Measurements from ENCODE around the gene HSPA12A.

HSPA12A gene

DNA sequence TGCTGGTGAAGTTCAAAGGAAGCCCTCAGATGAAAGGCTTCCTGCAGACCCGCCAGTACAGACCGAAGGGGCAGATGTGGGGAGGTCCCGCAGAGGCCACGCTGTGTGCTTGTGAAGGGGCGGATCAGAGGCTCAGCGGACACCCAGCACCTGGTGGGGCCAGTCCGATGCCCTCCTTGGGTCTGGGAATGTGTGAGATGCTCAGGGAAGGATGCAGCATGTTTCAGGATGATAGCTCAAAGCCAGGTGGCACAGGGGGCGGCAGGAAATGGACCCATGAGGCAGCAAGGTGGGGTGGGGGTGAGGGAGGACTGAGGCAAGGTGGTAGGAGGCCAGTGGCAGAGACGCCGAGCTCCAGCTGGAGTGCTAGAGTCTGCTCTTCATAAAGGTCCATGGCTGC is 27.9 kb upstream of the HSPA12A start:
- no peak for DNase-seq

DNA sequence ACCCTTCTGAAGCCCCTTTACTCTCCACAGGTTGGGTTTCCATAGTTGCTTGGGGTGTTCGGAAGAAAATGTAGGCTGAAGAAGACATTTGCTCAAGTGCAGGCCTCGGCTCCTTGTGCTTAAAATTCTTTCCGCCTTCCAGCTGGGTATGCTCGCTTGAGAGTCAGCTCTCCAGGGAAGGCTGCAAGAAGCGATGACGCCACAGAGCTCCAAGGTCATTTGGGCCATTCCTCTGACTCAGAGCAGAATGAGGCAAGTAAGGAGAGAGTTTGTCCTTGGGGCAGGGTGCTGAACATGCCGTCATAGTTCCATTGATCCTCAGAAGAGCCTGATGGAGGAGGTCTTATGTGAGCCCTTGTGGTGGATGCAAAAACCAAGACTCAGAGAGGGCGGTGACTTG is 27.4 kb upstream of the HSPA12A start:
- DNase-seq = no peak

DNA sequence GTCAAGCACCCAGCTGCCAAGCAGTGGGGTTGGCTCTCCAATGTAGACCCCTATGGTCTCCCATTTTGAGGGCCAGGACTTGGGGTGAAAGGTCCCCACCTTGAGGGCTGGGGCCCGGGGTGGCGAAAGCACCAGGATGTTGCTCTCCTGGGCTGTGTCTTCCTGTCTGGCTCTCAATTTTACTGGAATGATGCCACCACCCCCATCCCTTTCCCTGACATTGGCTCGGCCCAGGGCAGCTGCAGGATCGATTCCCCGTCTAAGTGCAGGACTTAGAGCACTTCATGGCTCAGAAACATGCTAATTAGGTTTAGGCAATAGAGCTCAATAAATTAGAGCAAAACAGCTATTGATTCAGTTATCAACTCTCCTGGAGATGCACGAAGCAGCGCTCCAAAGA is 27.0 kb upstream of the HSPA12A start:
- DNase-seq = no peak

DNA sequence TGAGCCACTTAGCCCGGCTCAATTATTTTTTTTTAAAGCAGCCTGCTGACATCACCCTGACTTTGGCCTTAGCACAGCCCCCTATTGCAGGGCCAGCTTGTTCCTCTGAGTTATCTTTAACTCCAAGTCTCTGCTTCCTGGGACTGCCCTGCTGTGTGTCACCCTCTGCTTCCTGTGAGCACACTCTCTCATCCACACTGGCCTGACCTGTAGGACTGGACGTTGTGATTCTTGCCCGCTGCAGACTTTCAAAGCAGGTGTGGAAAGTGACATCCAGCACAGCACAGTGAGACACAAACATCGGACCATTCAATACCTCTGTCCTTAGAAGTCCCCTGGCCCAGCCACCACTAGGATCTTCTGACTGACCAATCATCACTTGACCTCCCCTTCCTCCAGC is 26.4 kb upstream of the HSPA12A start:
- no peak for DNase-seq

DNA sequence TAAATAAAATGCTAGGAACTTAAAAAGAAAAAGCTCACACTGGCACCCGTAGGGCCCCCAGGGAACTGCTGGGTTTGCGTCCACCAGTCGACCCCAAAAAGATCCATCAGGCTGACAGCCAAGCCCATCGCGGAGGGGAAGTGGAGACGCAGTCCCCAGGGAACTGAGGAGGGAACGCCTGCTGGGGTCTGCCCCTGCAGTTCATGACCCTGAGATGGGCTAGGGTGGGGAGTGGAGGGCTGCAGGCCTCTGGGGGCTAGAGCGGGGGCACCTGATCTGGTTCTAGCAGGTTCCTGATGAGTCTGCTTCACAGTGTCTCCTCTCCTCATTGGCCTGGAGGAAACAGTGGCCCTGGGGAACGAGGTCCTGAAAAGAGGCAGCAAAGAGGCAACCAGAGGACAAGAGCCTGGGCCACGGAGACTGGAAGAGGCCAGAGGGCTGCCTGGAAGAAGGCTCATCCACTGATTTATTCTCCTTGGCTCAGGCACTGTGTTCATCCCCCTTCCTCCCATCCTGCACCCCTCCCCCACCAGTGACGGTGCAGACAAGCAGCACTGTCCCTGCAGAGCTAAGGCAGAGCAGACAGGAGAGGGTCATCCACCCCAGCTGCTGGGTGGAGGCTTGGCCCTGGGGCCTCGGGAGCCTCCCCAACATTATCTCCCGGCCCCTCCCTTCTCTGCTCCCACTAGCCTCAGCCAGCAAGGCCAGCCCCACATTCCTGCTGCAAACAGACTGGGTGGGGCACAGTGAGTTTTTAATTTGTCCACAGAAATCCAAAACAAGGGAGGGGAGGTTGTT is 24.7 kb upstream of the HSPA12A start:
- DNase-seq = no peak

DNA sequence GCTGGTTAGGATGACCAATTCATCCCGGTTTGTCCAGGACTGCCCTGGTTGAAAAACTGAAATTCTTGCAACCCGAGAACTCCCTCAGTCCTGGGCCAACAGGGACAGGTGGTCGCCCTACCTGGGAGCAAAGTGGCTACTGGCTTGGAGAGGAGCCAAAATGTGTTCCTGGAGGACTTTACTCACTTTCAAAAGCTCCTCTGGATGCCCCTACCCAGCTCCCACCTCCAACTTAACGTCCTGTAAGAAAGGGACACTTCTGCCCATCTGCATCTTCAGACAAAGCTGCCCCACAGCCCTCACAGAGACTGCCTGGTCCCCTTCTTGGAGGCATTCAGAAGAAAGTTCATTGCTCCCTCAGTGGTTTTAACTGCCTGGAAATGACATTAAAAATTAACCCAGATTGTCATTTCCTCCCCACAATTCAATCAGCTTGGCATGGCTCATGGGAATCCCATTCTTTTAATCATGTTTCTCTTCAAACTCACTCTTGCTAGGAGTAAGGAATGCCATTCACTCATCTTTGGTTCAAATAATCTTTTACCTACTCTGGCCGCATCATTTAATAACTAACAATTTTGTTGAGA is 24.0 kb upstream of the HSPA12A start:
- no peak for DNase-seq

DNA sequence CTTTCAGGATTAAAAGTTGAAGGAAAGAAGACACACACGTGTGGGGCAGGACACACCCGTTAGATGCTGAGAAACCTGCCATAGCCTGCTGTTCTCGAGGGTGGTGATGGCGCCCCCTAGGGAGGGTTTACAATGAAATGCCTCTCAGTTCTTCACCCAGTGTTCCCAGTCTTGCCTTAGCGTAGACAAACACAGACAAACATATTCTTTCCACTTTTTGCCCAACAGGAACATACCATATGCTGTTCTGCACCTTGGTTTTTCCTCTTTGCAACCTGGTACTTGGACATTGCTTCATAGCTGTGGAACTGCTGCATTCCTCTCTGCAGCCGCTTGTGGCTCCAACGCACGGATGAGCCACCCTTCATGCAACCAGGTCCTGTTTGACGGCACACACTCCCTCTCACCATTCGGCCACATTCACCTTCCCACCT is 23.3 kb upstream of the HSPA12A start:
- no peak for DNase-seq

DNA sequence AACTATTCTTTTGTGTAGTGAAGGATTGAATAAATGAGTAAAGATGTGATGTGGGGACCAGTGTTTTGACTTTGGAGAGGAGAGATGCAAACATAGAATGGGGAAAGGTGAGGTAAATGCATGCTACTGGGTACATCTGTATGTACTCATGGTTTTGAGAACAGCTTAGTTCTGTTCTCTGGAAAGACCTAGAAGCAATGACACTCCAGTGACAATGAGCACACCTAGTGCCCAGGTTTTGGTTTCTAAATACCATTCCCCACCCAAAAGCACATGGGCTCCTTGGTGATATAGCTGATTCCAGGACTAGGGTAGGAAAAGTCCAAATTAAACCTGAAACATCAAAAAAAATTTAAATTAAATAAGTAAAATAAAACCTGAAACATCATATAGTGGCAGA is 22.6 kb upstream of the HSPA12A start:
- DNase-seq = no peak

DNA sequence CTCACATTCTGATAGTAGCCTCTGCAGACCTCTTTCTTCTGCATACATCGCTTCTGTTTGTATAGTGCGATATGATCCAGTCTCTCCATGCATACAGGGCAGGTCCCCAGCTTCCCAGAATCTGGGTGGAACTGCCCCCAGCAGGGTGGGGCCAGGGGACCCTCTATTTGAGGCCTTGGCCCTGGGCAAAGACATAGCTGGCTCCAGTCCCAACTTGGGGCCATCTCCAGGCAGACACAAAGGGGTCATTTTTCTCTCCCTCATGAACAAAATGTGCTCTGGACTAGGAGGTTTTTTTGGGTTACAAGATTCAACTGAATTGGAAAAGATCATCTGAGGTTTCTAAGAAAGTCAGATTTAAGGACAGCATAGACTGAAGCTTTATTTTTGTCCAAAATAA is 21.1 kb upstream of the HSPA12A start:
- no peak for DNase-seq

DNA sequence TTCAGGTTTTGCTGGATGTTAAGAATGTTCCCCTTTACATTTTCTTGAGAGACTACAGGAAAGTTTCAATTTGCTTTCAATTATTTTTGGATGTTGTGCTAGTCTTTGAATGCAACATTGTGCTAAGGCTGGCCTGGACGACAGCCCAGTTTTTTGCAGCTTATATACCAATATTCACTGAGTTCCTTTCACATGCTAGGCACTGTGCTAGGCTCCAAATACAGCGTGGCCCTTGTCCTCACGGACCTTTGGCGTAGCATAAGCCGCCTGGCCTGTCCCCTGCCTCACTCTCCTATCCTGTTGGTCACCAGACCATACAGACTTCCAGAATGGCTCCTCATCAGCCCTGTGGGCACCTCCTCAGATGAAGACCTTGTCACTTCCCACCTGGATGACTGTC is 19.5 kb upstream of the HSPA12A start:
- DNase-seq = no peak

GRCh38 chr10:116760919-116761318 is 18.6 kb upstream of the HSPA12A start:
- no peak for DNase-seq

- no peak for DNase-seq
These were observed 14.9 kb upstream of the HSPA12A start for GRCh38 chr10:116757246-116757645.

DNA sequence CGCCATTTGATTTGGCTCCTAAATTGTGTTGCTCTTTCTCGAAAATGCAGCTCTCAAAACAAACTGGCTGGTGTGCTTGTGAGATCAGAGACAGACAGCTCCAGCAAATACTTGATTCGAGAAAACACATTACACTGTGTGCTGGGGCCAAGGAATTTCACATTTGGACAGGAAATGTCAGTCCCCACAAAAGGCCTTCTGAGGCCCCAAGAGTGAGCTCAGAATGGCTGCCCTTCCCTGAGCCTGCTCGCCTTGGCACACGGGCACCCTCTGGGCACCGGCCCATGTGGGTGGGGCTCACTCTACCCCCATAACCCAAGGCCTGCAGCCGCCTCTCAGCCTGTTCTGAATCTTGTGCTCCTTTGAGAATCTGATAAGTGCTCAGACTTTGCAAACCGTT is 13.9 kb upstream of the HSPA12A start:
- DNase-seq = no peak

GRCh38 chr10:116753759-116754158 is 11.4 kb upstream of the HSPA12A start:
- DNase-seq = no peak

DNA sequence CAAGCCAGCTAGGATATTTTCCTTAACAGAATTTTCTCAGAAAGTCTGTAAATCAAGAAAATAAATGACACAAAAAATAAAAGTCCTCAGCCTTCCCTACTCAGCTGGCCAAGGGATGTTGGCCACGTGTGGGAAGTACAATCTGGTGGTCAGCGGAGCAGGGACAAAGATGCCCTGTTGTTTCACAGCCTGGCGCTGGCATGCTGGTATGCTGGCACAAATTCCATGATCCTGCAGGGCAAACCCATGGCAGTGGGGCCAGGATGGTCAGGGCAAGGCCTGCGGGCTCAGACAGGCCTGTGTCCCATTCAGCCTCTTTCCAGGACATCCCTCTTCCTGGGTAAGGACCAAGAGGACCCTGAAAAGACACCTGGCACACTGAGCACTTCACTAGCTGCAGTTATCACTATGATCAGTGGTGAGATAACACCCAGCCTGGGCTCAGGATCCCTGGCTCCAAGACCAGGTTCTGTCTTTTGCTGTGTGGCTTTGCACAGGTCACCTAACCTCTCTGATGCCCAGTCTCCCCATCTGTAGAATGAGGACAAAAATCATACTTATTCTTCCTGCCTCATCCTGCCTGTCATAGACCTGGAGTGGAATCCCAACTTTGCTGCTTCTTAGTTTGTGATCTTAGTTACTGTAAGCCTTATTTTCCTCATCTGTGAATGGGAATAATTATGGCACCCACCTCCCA is 10.8 kb upstream of the HSPA12A start:
- no peak for DNase-seq

GRCh38 chr10:116752563-116752962 is 10.2 kb upstream of the HSPA12A start:
- DNase-seq = no peak

- DNase-seq = no peak
These were observed 6.1 kb upstream of the HSPA12A start for GRCh38 chr10:116748471-116748870.

DNA sequence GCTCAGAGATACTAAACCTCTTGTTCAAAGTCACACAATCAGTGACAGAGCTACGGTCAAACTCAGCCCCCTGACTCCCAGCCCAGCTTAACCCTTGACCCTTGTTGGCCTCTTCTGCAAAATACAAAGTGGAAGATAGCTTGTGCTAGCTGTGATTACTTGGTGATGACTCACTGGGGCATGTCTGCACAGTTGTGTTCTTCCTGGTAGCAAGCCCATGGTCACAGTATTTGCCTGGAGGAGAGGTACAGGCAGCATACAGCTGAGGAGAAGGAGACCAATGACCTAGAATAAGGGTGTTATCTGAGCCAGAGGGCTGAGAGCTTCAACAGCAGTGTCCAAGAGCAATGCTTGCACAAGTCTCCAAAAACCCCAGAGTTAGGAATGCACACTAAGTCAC is 5.7 kb upstream of the HSPA12A start:
- DNase-seq = no peak

DNA sequence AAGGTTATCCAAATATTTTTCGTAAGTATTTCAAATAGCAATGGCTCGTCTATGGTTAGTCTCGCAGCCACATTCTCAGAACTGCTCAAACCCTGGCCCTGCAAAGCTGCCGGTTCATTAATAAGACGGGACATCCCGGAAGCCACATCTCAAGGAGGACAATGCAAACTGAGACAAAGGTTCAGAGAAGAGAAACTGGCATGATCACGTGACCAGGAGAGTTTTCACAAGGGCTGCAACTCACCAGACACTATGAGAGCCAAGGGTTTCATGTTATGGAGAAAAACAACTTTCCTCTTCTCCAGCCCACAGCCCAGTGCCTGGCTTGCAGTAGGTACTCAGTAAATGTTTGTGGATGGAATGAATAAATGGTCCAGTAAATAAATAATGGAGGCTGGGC is 5.0 kb upstream of the HSPA12A start:
- DNase-seq = no peak

DNA sequence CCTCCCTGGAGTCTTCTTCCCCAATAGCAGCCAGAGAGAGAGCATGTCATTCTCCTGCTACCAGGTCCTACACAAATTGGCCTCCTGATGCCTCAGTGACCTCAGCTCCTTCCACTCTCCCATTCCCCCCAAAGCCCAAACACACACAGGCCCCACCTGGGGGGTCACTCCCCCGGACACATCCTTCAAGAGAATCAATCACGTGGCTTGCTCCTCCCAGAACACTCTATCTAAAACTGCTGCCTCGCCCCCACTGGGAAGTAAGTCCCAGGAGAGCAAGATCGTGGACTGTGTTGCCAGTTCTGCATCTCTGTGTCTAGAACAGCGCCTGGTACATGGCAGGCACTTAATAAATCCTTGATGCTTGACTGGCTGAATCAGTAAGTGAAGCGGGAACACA is 2.5 kb upstream of the HSPA12A start:
- no peak for DNase-seq

- no peak for DNase-seq
These were observed 1.9 kb upstream of the HSPA12A start for GRCh38 chr10:116744163-116744753.

GRCh38 chr10:116743266-116744064 is 1.1 kb upstream of the HSPA12A start:
- DNase-seq = no peak

Data from activated naive CD4-positive, alpha-beta T cell treated with anti-CD3 and anti-CD28 coated beads, Interleukin-2, amount 50 U/mL, for 16 hours (primary cell).